HG02798 (cell line): ENCODE data around the gene SLC6A11.

ENCODE experiments used
- ATAC-seq: cut with Tn5 transposase; IDR thresholded peaks from one replicate; pipeline ENCODE4 v1.9.1; 2021; ENCODE audit warnings: mild to moderate bottlenecking; ENCODE audit not compliant: unreplicated experiment, poor library complexity

Gene SLC6A11

DNA sequence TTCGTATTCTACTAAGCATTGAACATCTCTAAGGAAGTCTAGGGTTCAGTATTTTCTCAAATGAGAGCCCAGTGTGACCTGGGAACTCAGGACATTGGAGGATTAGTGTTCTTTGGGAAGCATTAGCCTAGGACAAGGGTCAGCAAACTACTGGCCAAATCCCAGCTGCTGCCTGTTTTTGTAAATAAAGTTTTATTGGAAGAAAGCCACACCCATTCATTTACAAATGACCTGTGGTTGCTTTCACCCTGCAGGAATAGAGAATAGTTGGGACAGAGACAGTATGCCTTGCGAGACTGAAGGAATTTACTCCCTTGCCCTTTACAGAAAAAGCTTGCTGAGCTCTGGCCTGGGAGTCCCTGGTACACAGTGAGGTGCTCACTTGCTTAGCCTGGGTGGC is 20.6 kb downstream of the SLC6A11 start:
- ATAC-seq: no peak

DNA sequence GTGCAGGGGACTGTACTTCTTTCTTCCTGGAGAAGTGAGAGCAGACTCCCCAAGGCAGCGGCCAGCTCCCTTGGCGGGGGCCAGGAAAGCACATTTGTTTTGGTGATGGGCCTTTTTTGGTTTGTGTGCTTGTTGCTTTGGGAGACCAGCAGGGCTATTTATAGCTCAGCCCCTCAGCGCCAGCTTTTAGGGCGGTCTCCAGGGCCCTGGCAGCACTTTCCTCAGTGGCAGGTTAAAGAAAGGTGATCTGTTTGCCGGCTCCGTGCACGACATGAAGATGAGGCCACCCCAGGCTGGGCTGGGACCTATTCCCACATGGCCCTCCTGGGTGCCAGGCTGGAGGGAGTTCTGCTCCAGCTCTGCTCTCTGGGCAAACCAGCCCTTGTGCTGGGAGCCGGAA is 21.8 kb downstream of the SLC6A11 start:
- no peak for ATAC-seq

DNA sequence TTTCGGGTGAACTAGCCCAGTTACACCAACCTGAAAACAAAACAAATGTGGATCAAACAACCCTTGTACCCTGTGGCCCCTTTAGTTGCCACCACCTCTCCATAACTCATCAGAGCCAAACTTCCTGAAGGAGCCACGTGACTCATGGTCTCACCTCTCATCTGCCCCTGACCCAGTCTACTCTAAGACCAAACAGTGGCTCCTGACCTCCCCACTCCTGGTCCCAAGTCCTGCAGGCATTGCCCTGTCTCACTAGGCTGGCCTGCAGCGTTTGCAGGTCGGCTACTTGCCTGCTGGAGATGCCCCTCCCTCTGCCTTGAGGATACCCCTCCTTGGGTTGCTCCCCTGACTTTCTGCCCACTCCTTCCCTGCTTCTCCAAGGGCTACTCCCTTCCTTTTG is 23.1 kb downstream of the SLC6A11 start:
- ATAC-seq: no peak

DNA sequence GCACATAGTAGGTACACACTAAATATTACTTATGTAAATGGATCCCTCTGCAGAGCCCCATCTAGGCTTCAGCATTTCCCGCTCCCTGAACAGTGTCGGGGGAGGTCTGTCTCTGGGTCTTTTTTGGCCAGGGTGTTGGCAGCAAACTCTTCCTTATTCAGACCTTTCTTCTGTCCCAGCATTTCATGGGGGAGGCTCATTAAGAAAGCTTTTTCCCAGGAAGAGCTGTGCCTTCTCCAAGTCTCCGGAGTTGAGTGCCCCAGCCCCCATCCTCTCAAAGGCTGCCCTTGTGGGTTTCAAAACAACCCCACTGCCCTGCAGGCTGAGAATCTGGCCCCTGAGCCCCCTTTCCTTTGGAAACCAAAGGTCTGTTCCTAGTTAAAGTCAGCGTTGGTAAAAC is 25.1 kb downstream of the SLC6A11 start:
- no peak for ATAC-seq

DNA sequence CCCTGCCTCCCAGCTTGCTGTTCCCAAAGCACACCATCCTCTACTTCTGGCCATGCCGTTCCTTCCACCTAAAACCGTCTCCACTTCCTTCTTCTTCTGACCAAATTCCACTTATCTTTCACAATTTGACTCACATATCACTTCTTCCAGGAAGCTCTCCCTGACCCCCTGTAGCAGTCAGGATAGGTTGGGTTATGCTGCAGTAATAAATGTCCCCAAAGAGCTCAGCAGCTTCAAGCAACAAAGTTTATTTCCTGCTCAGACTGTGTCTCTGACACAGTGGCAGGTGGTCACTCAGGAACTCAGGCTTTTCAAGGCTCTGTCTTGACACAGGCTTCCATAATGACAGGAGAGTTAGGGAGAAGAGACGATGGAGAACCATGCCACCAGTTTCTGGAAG is 27.4 kb downstream of the SLC6A11 start:
- ATAC-seq: no peak

DNA sequence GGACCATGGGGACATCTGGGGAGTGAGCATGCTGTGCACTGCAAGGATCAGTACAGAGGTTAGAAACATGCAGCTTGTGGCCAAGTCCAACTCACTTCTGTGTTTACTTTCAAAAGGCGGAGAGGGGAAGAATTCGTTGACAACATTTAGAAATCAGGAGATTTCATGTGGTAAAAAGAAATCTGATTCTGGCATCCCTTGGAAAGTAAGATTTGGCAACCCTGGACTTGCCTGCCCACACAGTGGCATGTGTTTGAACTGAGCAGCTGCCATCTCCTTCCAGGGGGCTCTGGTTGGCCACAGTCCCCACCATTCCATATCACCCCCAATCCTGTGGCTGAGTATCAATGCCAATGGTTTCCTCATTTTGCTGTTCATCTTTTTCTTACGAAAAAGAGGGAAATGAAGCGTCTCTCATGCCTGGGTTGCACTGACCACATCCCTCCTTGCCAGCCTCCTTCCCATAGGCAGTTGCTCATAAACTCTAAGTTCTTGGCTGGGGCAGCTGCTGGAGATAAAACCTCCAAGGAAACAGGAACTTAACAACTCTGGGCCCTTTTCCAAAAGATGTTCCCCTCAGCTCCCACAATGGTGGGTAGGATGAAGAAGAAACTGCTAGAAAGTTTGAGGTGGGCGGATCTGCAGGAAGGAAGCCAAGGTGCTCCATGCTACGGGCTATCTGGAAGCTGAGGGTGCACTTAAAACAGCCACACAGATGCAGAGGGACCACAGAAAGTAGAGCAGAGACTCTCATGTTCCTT is 29.2 kb downstream of the SLC6A11 start:
- ATAC-seq: no peak

DNA sequence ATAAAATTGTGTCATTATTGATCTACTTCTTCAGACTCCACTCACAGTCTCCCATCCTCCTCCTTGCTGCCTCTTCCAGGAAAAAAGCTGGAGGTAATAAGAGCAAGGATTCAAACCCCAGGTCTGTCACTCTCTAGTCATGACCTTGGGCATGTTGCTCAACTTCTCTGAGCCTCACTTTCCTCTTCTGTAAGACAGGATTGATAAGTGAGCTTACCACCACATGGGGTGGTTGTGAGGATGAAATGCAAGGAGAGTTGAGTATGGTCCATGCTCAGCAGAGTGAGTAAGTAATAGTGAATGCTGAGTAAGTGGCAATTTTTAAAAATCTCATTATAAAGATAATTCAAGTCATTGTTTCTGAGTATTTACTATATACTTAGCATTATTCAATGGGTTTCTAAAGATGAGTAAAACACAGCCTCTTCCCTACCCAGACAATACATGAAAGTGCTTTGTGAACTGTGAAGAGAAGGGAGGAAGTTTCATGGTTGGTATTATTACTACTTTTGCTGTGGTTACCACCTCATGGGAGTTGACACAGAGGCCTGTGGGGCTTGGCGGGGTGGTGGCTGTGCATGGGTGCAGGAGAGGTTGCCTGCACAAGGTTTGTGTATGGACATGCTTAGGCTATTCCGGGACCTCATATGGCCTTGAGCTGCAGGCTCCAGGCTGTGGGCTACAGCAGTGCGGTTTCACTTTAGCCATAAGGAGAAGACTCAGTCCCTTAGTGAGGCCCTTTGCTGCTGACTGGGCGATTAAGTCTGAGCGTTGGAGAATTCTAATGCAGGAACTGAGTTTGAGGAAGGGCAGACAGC is 30.0 kb downstream of the SLC6A11 start:
- ATAC-seq: no peak

DNA sequence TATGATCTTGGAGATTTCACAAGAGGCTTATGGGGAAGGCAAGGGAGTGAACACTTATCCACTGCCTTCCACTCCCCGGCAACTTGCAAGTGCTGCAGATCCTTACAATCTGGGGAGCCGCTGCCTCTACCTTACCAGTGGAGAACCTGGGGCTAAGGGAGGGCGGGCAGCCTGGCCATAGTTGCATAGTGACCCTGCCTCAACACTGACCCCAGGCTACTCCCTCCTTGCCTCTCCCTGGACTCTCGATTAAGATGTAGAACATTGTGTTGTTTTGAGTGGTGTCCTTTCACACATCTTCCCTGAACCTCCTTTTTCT is 30.6 kb downstream of the SLC6A11 start:
- no peak for ATAC-seq

DNA sequence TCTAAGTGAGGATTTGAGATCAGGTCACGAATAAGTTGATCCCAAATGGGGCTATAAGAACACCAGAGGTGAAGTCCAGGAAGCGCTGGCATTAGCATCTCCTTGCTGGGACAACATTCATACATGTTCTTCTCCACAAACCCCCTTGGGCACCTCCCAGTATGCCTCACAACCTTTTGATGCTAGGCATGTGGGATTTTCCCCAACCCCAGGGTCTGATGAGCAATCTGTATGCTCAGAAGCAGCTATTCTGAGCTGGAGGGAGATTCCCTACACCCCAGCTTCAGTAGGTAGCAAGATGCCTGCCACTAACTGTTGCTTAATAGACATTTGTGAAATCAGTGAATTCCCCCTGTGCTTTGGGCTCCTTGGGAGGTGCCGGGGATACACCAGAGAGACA is 32.2 kb downstream of the SLC6A11 start:
- ATAC-seq: no peak

DNA sequence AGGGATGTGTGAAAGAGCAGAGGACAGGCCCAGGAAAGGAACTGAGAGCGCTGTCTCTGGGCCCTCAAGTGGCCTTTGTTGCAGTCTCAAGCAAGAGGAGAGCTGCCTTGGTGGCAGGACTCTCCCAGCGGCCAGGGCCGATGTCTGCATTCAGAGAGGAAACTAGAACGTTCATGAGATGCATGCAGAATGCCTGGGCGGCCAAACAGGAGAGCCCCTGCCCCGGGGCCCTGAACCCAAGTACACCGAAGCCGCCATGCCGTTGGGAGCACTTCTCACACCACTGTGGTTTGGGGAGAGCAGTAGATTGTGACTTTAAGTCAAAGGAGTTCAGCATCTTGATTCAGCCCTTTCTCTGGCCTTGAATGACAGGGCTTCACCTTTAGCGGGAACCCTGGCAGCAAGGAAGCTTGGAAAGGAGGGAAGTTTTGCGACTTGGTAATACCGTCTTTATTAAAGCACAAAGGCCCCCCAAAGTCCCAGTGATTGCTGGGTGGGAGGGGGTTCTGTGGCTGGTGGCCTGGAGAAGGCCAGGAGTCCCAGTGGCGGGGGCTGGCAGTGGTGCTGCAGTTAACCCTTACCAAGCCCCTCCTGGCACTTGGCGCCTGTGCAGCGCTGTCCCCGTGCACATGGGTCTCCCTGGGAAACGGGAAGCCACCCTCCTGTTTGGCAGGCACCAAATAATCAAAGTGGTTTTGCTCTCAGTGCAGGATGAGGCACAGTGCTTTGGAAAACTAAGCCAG is 36.2 kb downstream of the SLC6A11 start:
- no peak for ATAC-seq

DNA sequence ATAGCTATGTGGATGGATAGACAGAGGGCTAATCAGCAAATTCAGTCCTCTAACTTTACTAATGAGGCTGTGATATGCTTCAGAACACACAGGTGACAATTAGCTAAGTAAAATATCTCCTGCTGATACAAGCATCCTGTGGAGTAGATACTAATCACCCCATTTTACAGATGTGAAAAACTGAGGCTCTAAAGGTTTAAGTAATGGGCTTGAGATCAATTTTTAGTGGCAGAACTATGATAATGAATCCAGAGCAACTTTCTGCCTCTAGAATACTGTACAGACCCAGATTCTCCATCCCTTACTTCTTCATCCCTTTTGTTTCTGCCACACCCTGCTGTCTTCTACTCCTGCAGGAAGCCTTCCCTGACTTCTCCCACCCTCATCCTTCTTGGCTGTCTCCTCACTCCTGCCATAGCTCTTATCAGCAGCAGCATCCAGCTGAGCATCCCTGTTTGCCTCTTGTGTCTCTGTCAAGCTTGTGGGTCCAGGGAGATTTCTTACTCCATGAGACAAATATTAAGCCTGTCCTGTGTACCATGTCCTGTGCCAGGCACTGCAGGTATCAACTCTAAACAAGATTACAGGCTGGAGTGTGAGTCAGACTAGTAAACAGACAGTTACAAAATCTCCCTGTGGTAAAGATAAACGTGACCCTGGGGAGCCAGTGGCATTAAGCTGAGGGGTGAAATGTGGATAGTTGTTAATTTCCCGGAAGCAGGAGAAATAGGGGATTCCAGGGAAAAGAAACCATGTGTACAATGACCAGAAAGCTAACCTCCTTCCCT is 39.2 kb downstream of the SLC6A11 start:
- ATAC-seq: no peak

DNA sequence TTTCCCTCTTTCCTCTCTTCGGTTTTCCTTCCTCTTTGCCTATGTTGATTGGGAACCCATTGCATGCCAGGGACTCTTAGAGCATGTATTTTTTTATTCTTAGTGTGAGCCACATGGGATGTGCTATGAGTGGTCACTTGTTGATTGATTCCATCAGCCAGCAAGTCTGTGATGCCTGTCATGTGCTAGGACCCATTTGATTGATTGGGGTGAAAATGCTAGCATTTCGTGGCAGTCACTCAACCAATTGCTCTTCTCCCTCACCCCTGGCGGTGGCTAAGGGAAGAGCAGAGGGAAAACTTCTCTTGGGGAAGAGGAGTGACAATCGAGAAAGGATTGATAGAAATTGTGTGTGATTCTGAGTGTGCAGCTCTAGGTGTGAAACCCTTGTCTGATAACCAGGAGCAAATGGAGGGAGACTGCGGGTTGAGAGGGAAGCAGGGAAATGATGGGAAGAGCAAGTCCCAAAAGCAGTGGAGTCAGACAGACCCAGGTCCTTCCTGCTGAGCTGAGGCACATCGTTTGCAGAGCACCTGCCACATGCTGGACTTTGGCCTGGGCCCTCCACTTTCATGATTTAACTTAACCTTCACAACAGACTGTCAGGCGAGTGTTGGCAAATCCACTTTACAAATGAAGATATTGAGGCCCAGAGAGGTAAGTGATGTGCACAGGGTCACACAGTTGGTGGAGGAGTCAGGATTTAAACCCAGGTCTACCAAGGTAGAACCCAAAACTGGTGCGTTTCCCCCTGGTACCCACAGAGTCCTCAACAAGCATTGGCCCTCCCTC is 40.0 kb downstream of the SLC6A11 start:
- no peak for ATAC-seq

DNA sequence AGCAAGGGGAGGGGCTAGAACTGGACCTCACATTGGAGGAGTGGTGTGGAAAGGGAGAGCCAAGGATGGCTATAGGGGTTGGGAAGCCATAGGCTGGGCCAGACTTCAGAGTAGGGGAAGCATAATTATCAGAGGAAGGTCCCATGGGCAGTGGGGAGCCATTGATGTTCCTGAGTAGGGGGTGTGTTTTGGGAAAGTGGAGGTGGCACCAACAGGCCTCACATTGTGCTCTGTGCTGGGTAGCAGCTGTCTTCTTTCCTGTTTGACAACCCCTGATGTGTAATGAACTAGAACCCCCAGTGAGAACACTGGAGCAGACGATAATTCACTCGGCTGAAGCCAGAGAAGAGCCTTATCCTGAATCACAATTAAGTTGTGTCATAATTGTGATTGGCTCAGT is 41.2 kb downstream of the SLC6A11 start:
- no peak for ATAC-seq

DNA sequence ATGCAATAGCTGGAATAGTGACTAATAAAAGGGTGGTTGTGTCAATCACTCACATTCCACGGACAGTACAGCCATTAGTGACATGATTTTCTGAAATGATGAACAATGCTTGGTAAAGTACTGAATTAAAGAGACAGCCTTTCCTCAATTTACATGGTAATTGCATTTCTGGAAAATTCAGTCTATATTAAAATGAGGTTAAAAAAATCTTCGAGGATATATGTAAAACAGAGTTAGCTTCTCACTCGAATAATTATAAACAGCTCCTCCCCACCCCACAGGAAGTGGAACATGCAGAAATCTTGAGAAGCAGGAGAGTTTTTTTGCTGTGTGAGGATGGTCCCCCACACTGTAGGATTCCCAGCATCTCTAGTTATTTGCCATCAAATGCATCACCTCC is 42.1 kb downstream of the SLC6A11 start:
- no peak for ATAC-seq

DNA sequence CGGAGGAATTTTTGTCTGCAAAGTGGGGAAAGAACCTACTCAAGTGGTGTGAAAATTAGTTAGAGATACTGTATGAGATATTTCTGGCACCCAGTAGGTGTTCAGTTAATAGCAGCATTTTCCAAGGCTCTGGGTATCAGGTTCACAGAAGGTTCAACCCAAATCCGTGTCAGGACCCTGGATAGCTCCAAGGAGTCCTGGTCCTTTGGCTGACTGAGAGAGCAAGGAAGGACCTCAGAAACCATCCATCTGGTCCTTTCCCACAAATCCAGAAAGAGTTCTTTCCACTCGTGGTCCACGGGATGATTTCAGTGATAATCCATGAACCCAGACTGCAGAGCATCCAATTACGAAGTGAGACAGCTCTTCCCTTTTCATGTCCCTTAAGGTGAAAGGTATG is 51.4 kb downstream of the SLC6A11 start:
- ATAC-seq: no peak

DNA sequence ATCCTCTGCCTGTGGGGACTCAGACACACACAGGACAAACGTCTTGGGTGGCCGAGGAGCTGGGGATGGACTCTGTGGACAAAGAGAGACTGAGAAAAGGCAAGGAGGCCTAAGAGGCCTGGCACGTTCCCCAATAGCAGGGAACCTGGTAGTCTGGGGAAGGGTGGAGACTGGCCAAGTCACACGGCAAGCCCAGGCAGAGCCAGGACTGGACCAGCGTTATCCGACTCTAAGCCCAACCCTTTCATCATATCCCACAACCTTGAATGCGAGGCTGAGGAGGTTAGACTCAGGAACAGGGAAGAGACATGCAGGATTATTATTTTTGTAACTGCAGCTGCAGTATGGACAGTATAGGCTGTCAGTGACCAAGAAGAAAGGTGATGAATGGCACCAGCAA is 53.4 kb downstream of the SLC6A11 start:
- ATAC-seq: no peak

DNA sequence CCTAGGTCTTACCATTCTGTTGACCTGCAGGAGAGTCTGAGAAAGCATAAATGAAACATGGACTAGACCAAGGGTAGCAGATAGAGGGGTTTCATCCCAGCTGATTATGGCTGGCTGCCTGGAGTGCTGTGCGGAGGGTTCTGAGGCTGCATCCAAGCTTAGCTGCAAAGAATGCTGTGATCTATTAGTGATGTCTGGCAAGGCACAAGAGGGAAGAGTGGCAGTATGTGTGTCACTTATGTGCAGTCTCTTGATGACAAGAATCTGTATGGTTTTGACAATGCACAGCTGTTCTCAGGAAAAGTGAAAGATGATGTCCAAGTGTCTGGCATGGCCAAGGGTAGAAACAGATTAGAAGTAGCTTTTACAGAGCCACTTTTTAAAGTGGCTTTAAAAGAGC is 54.3 kb downstream of the SLC6A11 start:
- ATAC-seq: no peak

DNA sequence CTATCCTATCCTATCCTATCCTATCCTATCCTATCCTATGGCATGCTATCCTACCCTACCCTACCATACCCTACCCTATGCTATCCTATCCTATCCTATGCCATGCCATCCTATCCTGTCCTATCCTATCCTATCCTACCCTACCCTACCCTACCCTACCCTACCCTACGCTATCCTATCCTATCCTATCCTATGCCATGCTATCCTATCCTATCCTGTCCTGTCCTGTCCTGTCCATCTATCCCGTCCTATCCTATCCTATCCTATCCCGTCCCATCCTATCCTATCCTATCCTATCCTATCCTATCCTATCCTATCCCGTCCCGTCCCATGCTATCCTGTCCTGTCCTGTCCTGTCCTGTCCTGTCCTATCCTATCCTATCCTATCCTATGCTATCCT is 57.4 kb downstream of the SLC6A11 start:
- ATAC-seq: no peak

DNA sequence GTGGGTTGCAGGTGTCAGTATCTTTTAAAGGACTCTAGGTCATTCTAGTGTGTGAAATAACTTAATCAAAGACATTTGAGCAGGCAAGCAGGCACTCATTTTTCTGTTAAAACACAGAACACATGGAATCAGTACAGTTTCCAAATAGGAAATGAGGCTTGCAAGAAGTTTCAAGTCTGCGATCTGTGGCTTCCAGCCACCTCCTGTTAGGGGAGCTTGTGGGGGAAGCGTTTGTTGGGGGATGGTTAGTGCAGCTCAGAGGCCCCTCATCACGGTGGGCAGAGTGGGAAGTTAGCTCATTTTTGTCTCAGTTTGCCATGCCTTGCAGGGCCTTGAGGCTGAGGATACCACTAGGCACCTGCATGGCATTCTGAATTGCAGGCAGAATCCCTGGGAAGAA is 59.9 kb downstream of the SLC6A11 start:
- ATAC-seq: no peak

DNA sequence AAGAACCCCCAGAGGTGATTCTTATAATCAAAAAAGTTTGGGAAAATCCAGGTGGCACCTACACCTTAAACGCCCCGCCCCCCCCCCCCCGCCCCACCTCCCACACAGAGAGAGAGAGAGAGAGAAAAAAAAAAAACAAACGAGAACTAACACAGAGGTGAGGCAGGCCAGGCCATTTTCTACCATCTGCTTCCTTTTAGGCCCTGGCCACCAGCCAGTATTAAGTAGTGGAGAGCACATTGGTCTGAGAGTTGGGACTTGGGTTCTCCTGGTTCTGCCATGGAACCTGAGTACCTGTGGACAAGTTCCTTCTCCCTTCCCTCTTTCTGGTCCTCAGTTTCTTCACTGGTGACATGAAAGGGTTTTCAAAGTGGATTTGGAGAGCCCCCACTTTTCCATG is 60.6 kb downstream of the SLC6A11 start:
- ATAC-seq: no peak
